Mononuclear cell (primary cell): ENCODE results near the gene ZNF771. TPM values are rescaled to one million over a fixed set of nuclear protein-coding genes. Genes with fewer than 3 reads are reported as not detected.
A peak's percentile ranks its signal among the peaks of the same experiment; 100 is the strongest.

ENCODE experiments used
- H3K27me3 ChIP-seq: 2 replicates; pipeline ENCODE4 v1.6.0; 2011; ENCODE audit warnings: low read length, control low read depth; ENCODE audit not compliant: insufficient read depth
- H3K4me1 ChIP-seq: 2 replicates; pipeline ENCODE4 v1.5.1; 2011; ENCODE audit warnings: mild to moderate bottlenecking, low read length, control low read depth; ENCODE audit not compliant: insufficient read depth
- H3K4me3 ChIP-seq: 2 replicates; pipeline ENCODE4 v1.5.1; 2011; ENCODE audit warnings: mild to moderate bottlenecking, low read length, moderate library complexity
- H3K9me3 ChIP-seq: 2 replicates; pipeline ENCODE4 v1.5.1; 2011; ENCODE audit warnings: low read depth, mild to moderate bottlenecking, control low read depth, low read length
- total RNA-seq: library from RNA; depleted of rRNA; stranded (reverse); fragments of >200 nt; gene quantifications from one replicate; pipeline ENCODE4 v1.2.3, GENCODE V29; 2012

ZNF771 gene
- total RNA-seq, 1 donor = 1.0 TPM

DNA sequence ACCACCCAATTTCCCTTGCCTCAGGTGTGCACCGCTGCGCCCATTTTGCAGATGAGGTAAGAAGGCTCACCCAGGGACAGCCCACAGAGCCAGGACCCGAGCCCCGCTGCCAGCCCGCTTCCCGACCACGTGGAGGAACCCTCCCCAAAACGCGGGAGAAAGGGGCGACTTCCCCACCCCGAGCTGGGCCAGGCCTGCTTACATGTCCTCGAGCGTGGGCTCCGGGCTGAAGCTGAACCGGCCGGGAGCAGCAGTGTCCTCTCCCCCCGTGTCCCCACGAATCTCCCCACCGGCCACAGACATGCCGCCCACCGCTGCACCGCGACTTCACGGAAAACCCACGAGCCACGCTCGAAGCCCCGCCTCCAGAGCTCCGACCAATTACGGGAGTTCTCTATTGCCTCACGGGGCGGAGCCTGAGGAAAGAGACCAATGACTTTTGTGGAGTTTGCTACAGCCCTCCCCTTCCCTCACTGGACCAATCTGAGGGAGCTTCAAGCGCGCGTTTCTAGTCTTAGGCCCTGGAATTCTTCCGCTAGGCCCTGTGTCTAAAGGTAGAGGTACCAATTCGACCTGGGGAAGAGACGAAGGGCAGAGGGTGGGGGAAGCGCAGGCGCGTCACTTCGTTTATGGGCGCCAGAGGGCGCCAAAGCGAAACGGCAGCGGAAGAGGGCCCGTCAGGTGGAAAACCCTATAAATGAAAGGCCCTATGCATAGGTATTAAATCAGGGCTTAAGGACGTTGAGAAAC, 22.4 kb downstream of the ZNF771 start, which contains the start of gene DCTPP1:
TSS of gene DCTPP1 (minus strand) at position 353 of the 750 bp plus-strand sequence. CDS start at position 303, 50 bp downstream.
- Histone ChIP-seq H3K4me3 (peak within 1 kb of the TSS; percentile 62), H3K9me3 (no peaks in the 10 kb centered on the region)

DNA sequence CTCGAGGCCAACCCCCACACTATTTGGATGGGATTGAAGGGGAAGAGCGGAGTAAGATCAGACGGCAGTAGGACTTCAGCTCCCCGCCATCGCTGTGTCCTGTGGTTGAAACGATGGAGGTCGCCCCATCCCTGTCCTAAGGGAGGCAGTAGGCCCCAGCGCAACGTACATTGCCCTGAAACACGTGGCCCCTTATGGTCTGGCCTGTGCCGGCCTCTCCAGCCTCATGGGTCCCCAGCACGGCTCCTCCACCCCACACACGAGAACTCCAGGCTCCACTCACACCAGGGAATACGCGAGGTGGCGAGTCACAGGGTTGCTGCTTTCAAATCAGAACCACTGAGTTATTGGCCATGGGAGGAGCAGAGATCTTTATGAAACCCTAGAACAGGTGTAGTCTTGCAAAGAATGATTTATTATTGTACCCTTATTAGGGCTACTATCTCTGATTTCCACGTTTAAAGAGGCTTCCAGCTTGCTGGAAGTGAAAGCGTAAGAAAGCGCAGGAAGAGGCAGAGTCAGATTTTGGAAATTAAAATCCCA, 23.1 kb downstream of the ZNF771 start:
- Histone ChIP-seq H3K4me1 (peaks cover 21% of the 10 kb centered on the region), H3K27me3 (no peaks in the 10 kb centered on the region), H3K4me3 (no peak overlapping the region), H3K9me3 (no peaks in the 10 kb centered on the region)

More for the DNA sequence above, 22.4 kb downstream of the ZNF771 start, which contains the start of gene DCTPP1:
- no peaks in the 10 kb centered on the region for H3K27me3 ChIP-seq
- H3K4me1 ChIP-seq = peaks cover 21% of the 10 kb centered on the region

DNA sequence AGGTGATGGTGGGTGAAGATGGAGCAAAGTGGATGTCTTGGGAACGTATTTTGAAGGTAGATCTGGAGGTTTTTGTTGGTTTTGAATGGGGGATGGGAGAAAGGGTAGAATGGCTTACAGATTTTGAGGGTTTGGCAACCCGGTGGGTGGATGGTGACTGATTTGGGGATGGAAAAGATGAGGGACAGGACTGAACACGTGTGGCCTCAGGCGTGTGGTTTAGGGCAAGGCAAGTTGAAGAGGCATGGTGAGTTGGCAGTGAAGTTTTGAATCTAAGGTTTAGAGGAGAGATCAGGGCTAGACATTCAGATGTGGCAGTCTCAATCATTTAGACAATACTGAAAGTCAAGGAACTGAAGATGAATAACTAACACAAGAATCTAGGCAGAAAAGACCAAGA, 27.4 kb downstream of the ZNF771 start:
- H3K27me3 ChIP-seq = no peaks in the 10 kb centered on the region
- H3K9me3 ChIP-seq = no peaks in the 10 kb centered on the region
- peaks cover 11% of the 10 kb centered on the region for H3K4me1 ChIP-seq
- H3K4me3 ChIP-seq = no peak overlapping the region

DNA sequence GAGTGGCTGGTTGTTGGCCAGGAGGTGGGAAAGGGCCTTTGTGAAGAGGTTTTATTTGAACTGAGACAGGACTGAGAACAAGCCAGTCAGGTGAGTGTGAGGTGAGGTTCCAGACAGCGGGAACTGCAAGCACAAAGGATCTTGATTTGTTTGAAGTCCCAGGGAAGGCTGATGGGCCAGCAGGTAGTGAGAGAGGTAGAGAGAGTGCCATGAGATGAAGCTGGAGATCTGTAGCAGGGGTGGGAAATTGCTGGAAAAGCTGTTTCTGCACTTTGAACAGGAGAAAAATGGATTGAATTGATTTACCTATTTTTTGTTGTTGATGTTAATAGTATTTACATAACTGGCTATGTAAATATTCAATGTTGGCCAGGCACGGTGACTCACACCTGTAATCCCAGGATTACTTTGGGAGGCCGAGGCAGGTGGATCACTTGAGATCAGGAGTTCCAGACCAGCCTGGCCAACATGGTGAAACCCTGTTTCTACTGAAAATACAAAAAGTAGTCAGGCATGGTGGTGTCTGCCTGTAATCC, 30.2 kb downstream of the ZNF771 start:
- H3K9me3 ChIP-seq = no peaks in the 10 kb centered on the region
- H3K4me1 ChIP-seq = peaks cover 9% of the 10 kb centered on the region
- H3K27me3 ChIP-seq = no peaks in the 10 kb centered on the region
- no peak overlapping the region for H3K4me3 ChIP-seq

DNA sequence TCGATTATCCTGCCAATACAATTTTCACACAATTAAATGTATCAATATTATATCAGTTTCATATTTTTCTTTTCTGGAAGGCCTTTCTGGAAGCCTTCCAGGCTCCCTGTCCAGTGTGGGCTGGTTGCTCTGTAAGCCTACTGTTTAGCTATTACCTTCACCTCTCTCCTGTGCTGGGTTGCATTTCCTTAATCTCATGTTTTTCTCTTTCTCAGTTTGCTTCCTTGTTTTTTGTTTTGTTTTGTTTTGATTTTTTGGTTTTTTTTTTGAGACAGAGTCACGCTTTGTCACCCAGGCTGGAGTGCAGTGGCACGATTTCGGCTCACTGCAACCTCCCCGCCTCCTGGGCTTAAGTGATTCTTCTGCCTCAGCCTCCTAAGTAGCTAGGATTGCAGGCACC, 31.4 kb downstream of the ZNF771 start:
- Histone ChIP-seq H3K9me3 (no peaks in the 10 kb centered on the region), H3K27me3 (no peaks in the 10 kb centered on the region), H3K4me1 (peaks cover 12% of the 10 kb centered on the region), H3K4me3 (no peak overlapping the region)

DNA sequence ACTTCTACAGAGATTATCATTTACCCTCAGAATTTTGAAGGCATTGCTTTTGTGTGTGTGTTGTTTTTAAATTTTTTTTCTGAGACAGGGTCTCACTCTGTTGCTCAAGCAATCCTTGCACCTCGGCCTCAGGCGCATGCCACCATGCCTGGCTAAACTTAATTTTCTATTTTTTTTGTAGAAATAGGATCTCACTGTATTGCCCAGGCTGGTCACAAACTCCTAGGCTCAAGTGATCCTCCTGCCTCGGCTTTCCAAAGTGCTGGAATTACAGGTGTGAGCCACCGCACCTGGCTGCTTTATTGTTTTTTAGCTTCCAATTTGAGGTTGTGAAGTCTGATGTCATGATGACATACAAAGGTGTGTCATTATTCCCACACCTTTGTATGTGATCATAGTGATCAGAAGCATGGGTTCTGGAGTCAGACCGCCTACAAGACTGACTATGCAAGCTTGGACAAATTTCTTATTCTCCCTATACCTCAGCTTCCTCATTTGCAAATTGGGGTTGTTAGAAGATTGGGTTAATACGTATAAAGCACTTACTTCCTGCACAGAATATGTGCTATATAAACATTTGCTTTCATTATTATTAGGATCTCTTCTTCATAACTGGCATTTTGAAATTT, 32.4 kb downstream of the ZNF771 start:
- Histone ChIP-seq H3K9me3 (no peaks in the 10 kb centered on the region), H3K4me1 (peaks cover 22% of the 10 kb centered on the region), H3K27me3 (no peaks in the 10 kb centered on the region), H3K4me3 (no peak overlapping the region)

DNA sequence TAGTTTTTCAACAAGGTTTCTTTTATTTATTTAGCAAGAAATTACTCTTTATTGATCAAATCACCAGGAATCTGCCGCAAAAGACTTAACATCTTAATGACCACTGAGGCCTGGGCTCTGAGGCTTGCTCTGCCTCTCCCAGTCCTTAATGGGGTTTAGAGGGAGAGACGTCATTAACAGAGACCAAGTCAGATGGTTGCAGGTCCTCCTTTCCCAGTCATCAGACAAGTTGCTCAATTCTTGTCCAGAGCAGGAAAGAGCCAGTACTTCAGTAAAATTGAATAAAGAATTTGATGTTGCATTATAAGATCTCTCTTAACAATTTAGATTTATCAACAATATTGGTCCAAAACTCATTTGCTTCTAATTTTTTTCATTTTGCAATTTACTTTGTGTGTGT, 36.2 kb downstream of the ZNF771 start:
- peaks cover 36% of the 10 kb centered on the region for H3K4me1 ChIP-seq
- H3K4me3 ChIP-seq = no peak overlapping the region
- H3K9me3 ChIP-seq = no peaks in the 10 kb centered on the region
- H3K27me3 ChIP-seq = no peaks in the 10 kb centered on the region

DNA sequence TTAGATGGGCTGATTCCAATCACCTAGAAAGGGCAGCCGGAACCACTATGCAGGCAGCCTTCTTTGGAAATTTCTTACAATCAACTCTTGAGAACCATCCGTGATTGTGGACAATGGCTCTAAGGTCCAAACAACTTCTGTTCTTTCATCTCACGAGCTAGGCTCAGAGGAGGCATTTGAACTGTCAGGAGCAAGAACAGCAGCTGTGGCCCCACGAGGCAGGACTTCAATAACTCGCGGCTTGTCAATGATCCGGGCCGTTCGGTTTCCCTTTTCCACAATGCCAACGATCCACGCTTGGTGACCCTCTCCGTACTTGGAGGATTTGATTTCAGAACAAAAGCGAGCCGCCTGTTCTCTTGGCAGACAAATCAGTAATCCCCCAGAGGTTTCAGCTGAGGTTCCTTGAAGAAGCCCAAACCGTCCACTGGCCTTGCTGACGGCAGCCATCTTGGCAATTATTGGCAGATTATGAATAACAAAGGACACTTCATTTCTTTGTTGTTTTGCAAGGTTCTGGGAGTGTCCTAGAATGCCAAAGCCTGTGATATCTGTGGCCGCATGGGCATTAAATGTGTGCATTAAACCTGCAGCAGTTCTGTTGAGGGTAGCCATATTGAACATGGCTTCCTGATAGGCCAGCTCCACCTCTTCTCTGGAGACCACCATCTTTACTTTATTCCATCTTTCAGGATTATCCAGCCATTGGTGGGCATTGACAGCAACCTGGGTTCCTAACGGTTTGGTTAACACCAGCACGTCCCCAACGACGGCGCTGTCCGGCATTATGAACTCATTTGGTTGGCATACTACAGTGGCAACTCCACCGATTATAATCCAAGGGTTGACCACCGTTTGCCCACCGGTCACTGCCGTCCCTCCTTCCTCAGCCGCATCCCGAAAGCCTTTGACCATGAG, 37.1 kb downstream of the ZNF771 start:
- H3K9me3 ChIP-seq = no peaks in the 10 kb centered on the region
- peak overlapping the region; percentile 90 for H3K4me3 ChIP-seq
- no peaks in the 10 kb centered on the region for H3K27me3 ChIP-seq
- peaks cover 36% of the 10 kb centered on the region for H3K4me1 ChIP-seq

DNA sequence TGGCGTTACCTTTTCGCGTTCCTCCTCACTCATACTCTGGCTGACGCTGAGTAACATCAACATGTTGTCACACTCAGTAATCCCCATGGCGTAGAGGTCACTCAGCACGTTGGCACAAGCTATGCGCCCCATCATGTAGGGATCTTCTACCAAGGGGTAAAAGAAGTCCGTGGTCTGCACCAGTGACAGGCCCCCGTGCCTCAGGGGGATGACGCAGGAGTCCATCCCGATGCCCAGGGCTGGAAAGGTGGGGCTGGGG, 37.7 kb downstream of the ZNF771 start:
- Histone ChIP-seq H3K9me3 (no peaks in the 10 kb centered on the region), H3K4me3 (peak overlapping the region; percentile 90), H3K27me3 (no peaks in the 10 kb centered on the region), H3K4me1 (peaks cover 36% of the 10 kb centered on the region)

DNA sequence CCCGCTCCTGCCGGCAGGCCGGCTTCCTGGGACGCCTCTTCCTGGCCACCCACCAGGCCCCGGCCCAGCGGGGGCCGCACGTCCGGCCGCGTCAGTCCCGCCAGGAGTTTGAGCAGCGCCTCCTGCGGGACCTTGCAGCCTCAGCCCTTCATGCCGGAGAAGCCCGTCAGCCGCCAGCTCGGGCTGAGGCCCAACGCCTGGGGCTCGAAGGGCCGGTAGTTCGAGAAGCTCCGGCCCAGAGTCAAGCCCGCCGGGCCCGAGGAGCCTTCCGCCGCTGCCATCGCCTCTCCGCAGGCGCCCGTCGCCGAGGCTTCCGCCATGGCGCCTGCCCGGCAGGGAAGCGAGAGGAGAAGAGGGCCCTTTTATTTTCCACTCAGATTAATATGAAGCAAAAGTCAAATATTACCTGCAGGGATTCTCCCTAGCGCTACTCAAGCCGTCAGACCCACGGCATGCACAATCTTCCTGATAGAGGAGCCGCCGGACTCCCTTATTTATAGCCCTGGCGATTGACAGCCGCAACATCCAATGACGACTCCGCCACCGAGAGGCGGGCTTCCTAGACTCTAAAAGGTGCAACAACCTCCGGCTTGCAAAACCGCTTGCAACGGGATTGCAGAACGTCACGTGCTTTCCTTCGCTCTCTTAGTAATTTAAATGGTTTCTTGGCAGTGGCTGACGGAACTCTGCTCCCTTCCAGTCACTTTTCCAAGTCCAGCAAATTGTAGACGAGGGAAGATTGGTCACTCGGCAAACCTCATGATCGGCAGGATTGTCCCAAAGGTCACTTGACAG, 38.2 kb downstream of the ZNF771 start, which contains the start of gene SEPHS2:
TSS of gene SEPHS2 (minus strand) at position 467 of the 795 bp plus-strand sequence. CDS start at position 320, 147 bp downstream.
- Histone ChIP-seq H3K4me3 (peak within 1 kb of the TSS; percentile 90), H3K27me3 (no peaks in the 10 kb centered on the region), H3K9me3 (no peaks in the 10 kb centered on the region), H3K4me1 (peaks cover 36% of the 10 kb centered on the region)

DNA sequence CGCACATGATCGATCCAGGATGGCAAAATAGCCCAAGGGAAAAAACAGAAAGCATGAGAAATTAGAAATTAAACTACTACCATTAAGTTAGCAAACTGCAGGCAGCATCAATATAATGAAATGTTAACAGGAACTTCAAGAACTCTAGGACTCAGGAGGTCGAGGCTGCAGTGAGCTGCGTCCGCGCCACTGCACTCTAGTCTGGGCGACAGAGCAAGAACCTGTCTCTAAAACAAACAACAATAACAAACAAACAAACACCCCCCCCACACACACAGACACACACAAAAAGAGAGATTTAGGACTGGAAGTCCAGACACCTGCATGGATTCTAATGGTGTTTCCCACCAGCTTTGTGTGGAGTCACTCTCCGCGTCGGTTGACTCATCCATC, 38.8 kb downstream of the ZNF771 start:
- H3K9me3 ChIP-seq = no peaks in the 10 kb centered on the region
- peaks cover 42% of the 10 kb centered on the region for H3K4me1 ChIP-seq
- peak overlapping the region; percentile 90 for H3K4me3 ChIP-seq
- H3K27me3 ChIP-seq = no peaks in the 10 kb centered on the region

DNA sequence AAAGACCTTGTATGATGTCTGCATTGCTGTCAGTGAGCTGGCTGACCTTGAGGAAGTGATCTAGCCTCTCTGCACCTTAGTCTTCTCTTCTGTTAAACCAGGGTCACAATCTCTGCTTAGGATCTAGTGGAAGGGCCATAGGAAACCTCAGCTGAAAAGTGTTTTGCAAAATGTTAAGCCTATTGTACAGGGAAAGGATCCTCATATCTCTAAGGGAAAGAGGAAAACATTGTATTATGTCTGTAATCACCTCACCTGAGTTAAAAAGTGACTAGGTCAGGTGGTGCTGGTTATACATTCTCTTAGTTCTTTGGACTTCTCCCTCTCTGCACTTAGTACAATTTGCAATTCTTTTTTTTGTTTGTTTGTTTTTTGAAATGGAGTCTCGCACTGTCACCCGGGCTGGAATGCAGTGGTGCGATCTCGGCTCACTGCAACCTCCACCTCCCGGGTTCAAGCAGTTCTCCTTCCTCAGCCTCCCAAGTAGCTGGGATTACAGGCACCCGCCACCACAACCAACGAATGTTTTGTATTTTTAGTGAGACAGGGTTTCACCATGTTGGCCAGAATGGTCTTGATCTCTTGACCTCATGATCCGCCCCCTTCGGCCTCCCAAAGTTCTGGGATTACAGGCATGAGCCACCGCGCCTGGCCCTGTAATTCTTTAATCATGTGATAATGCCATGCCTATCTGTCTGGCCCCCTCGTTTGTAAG, 40.3 kb downstream of the ZNF771 start:
- H3K4me1 ChIP-seq = peaks cover 47% of the 10 kb centered on the region

DNA sequence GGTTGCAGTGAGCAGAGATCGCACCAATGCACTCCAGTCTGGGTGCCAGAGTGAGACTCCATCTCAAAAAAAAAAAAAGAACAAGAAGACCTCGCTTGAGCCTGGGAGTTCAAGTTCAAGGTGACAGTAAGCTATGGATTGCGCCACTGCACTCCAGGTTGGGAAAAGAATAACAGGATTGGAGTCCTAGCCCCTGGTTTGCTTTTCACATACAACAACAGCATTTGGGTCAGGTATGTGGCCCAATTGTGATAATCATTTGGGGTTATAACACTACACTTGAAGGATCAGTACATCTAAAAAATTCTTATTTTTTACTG, 41.7 kb downstream of the ZNF771 start:
- Histone ChIP-seq H3K4me3 (no peak overlapping the region), H3K4me1 (peaks cover 49% of the 10 kb centered on the region), H3K27me3 (no peaks in the 10 kb centered on the region), H3K9me3 (no peaks in the 10 kb centered on the region)

More for the DNA sequence above, 40.3 kb downstream of the ZNF771 start:
- H3K27me3 ChIP-seq = no peaks in the 10 kb centered on the region
- no peaks in the 10 kb centered on the region for H3K9me3 ChIP-seq
- H3K4me3 ChIP-seq = no peak overlapping the region
